ENCODE measurements around the gene LIN7B. TPM values are rescaled to one million over a fixed set of nuclear protein-coding genes. Genes with fewer than 3 reads are reported as not detected.

LIN7B gene
- total and polyA plus RNA-seq, 2 experiments from 2014 or later = 1.2 to 10.5 TPM

- TF ChIP-seq ETS1 (IDR thresholded peaks at IDR 0.05) (no peak), ZNF331 (CRISPR knock-in tag; IDR thresholded peaks at IDR 0.05; ENCODE audit: low read depth) (no peak)
Observed at GRCh38 chr19:49127674-49128544, 13.7 kb downstream of the LIN7B start (continued).

- Mint-ChIP-seq H3K9me3 (no peaks in the 10 kb centered on the region), H3K27ac (0 out of 2 replicates have a peak overlapping the region, but pooled peaks have one; percentile 2), H3K4me3 (peak overlapping the region; percentile 85), H3K36me3 (ENCODE audit: low read depth) (peaks cover 5% of the 10 kb centered on the region), H3K4me1 (peaks cover 27% of the 10 kb centered on the region), H3K27me3 (ENCODE audit: insufficient read depth, low read depth, poor library complexity) (peaks cover 8% of the 10 kb centered on the region)
- 0 out of 2 replicates have a peak overlapping the region, but pooled peaks have one; percentile 39 for H3K27ac ChIP-seq (ENCODE audit: low read depth)
- H3K27me3 ChIP-seq (ENCODE audit: insufficient read depth) = peaks cover 3% of the 10 kb centered on the region; the same call in 1 of the 2 replicates
- peak overlapping the region; percentile 92 for H3K4me2 ChIP-seq
- no peaks in the 10 kb centered on the region for H3K79me2 ChIP-seq (replicated peaks; ENCODE audit: insufficient read depth)
- peaks cover 18% of the 10 kb centered on the region for H3K4me1 ChIP-seq (ENCODE audit: insufficient read depth)
- peak overlapping the region; percentile 69 for H3K4me3 ChIP-seq
- H3K36me3 ChIP-seq (ENCODE audit: insufficient read depth) = no peaks in the 10 kb centered on the region
- no peak for ATAC-seq
- no peaks in the 10 kb centered on the region for H4K20me1 ChIP-seq (replicated peaks; ENCODE audit: insufficient read depth)
- peak overlapping the region; percentile 100; the same call in 1 of the 2 replicates for H2AFZ ChIP-seq
- H3K9me2 ChIP-seq (ENCODE audit: insufficient read depth) = no peaks in the 10 kb centered on the region
- H3F3A ChIP-seq (replicated peaks; ENCODE audit: low read depth) = peaks cover 13% of the 10 kb centered on the region; the same call in 1 of the 2 replicates
- no peak for DNase-seq (ENCODE audit: low spot score)
- TF ChIP-seq ZNF114 (CRISPR knock-in tag; IDR thresholded peaks at IDR 0.05) (no peak), CTCF (conservative IDR thresholded peaks at IDR 0.05; ENCODE audit: low read depth in 2 of 2) (no peak), ZNF331 (CRISPR knock-in tag; IDR thresholded peaks at IDR 0.05; ENCODE audit: low read depth) (no peak), ETS1 (IDR thresholded peaks at IDR 0.05) (no peak), NANOG (IDR thresholded peaks at IDR 0.05; ENCODE audit: borderline replicate concordance) (no peak), CREB1 (CRISPR knock-in tag; IDR thresholded peaks at IDR 0.05; ENCODE audit: low read depth) (no peak)
Observed at GRCh38 chr19:49128545-49129237, 14.5 kb downstream of the LIN7B start.

Measured in GM23338 (cell line).